Glutamatergic neuron (in vitro differentiated cells): ENCODE data around the gene RPL12. TPM values are rescaled to one million over a fixed set of nuclear protein-coding genes. Genes with fewer than 3 reads are reported as not detected.

Source experiments
- DNase-seq: peaks from one replicate; pipeline ENCODE4 v3.0.0; 2022
- H3K27ac Mint-ChIP-seq: one replicate; pipeline ENCODE4 v1.8.0; 2020; ENCODE audit warnings: mild to moderate bottlenecking, mixed read lengths, inconsistent platforms; ENCODE audit not compliant: unreplicated experiment
- H3K27me3 Mint-ChIP-seq: one replicate; pipeline ENCODE4 v1.8.0; 2020; ENCODE audit warnings: mild to moderate bottlenecking, moderate library complexity, mixed read lengths, inconsistent platforms; ENCODE audit not compliant: unreplicated experiment
- H3K36me3 Mint-ChIP-seq: one replicate; pipeline ENCODE4 v1.8.0; 2020; ENCODE audit warnings: mild to moderate bottlenecking, mixed read lengths, inconsistent platforms; ENCODE audit not compliant: unreplicated experiment
- H3K4me1 Mint-ChIP-seq: one replicate; pipeline ENCODE4 v1.8.0; 2020; ENCODE audit warnings: mild to moderate bottlenecking, low read depth, mixed read lengths, inconsistent platforms; ENCODE audit not compliant: unreplicated experiment
- H3K4me3 Mint-ChIP-seq: one replicate; pipeline ENCODE4 v1.8.0; 2020; ENCODE audit warnings: mild to moderate bottlenecking, mixed read lengths, inconsistent platforms; ENCODE audit not compliant: unreplicated experiment
- H3K9me3 Mint-ChIP-seq: one replicate; pipeline ENCODE4 v1.8.0; 2020; ENCODE audit warnings: mild to moderate bottlenecking, moderate library complexity, mixed read lengths, inconsistent platforms; ENCODE audit not compliant: unreplicated experiment
- total RNA-seq: library from RNA; stranded (reverse); fragmentation: NEBNext Ultra II Directional; extraction: Animal tissue kit (Norgen Biotek cat#: 25700); gene quantifications from one replicate; pipeline ENCODE4 v1.2.1, GENCODE V29; 2021; ENCODE audit not compliant: unreplicated experiment
- TF ChIP-seq, protein P1 (sequence below): fragments of 200-600 bp; sonication (generic); IDR thresholded peaks from one replicate; pipeline ENCODE4 v1.5.0; 2021; ENCODE audit not compliant: partially characterized antibody, unreplicated experiment

RPL12 gene
- total RNA-seq, 1 donor from 2014 or later: 475 TPM

DNA sequence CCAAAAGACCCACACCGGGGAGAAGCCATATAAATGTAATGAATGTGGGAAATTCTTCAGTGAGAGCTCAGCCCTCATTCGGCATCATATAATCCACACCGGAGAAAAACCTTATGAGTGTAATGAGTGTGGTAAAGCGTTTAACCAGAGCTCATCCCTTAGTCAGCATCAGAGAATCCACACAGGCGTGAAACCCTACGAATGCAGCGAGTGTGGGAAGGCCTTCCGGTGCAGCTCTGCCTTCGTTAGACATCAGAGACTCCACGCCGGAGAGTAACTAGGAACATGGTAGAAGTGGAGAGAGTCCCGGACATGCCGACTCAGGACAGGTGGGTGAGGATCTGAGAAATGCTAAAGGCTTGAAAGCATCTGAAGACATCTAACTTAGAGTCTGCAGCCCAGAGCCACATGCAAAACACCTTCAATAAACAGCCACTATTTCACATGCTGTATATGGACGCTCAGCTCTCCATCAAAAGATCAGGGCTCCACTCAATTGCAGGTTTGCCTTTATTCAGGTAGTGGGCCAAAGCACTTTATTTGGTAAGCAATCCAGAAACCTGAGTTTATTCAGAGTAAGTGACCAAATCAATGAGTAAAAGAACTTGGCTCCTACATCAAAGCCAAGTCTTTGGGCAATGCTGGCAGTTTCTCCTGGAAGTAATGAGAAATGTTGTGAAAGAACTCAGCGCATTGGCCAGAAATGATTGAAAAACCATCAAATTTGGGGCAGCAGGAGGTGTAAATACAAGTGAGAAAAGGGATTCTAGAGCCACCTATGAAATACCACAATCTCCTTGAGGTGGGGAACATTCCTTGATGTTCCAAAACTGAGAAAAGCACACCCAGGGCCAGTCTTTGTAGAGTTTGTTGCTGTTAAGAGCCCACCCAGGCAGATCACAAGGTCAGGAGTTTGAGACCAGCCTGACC is 6.0 kb downstream of the RPL12 start:
- DNase-seq: no peak
- peaks cover 14% of the 10 kb centered on the region for H3K9me3 Mint-ChIP-seq
- H3K36me3 Mint-ChIP-seq: peaks cover 22% of the 10 kb centered on the region
- TF ChIP-seq, protein P1, sequence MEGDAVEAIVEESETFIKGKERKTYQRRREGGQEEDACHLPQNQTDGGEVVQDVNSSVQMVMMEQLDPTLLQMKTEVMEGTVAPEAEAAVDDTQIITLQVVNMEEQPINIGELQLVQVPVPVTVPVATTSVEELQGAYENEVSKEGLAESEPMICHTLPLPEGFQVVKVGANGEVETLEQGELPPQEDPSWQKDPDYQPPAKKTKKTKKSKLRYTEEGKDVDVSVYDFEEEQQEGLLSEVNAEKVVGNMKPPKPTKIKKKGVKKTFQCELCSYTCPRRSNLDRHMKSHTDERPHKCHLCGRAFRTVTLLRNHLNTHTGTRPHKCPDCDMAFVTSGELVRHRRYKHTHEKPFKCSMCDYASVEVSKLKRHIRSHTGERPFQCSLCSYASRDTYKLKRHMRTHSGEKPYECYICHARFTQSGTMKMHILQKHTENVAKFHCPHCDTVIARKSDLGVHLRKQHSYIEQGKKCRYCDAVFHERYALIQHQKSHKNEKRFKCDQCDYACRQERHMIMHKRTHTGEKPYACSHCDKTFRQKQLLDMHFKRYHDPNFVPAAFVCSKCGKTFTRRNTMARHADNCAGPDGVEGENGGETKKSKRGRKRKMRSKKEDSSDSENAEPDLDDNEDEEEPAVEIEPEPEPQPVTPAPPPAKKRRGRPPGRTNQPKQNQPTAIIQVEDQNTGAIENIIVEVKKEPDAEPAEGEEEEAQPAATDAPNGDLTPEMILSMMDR: no peak
- peaks cover 6% of the 10 kb centered on the region for H3K27me3 Mint-ChIP-seq
- H3K4me3 Mint-ChIP-seq: no peak overlapping the region
- no peak overlapping the region for H3K27ac Mint-ChIP-seq
- H3K4me1 Mint-ChIP-seq: peaks cover 9% of the 10 kb centered on the region

DNA sequence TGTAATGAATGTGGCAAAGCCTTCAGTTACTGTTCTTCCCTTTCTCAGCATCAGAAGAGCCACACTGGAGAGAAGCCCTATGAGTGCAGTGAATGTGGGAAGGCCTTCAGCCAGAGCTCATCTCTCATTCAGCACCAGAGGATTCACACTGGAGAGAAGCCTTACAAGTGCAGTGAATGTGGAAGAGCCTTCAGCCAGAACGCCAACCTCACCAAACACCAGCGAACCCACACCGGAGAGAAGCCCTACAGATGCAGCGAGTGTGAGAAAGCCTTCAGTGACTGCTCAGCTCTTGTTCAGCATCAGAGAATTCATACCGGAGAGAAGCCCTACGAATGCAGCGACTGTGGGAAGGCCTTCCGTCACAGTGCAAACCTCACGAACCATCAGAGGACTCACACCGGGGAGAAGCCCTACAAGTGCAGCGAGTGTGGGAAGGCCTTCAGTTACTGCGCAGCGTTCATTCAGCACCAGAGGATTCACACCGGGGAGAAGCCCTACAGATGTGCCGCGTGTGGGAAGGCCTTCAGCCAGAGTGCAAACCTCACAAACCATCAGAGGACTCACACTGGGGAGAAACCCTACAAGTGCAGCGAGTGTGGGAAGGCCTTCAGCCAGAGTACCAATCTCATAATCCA is 6.8 kb downstream of the RPL12 start:
- Mint-ChIP-seq H3K4me1 (peaks cover 5% of the 10 kb centered on the region), H3K4me3 (no peak overlapping the region), H3K36me3 (peaks cover 24% of the 10 kb centered on the region), H3K27me3 (peaks cover 4% of the 10 kb centered on the region), H3K9me3 (peaks cover 11% of the 10 kb centered on the region), H3K27ac (no peak overlapping the region)
- no peak for DNase-seq
- TF ChIP-seq, protein P1: no peak

DNA sequence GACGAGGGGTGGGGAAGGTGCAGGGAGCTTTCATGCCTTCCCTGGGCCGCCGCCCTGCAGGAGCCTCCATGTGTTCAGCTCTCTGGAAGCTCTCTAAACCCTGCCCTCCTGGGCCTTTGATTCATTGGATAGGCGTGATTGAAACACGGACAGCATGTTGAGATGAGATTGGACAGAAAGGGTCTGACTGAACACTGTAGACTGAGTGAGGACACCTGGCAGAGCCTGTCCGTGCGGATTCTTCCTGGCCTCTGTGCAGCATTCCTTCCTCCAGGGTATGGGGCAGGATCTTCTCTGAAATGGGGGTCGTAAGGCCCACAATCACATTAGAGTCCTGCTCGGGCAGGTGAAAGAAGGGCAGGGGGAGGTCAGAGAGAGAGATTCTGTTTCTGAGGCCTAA is 12.8 kb downstream of the RPL12 start:
- Mint-ChIP-seq H3K4me1 (no peaks in the 10 kb centered on the region), H3K36me3 (peaks cover 15% of the 10 kb centered on the region), H3K27me3 (peaks cover 4% of the 10 kb centered on the region), H3K27ac (no peak overlapping the region), H3K9me3 (peaks cover 1% of the 10 kb centered on the region), H3K4me3 (no peak overlapping the region)
- no peak for DNase-seq
- TF ChIP-seq, protein P1: no peak

DNA sequence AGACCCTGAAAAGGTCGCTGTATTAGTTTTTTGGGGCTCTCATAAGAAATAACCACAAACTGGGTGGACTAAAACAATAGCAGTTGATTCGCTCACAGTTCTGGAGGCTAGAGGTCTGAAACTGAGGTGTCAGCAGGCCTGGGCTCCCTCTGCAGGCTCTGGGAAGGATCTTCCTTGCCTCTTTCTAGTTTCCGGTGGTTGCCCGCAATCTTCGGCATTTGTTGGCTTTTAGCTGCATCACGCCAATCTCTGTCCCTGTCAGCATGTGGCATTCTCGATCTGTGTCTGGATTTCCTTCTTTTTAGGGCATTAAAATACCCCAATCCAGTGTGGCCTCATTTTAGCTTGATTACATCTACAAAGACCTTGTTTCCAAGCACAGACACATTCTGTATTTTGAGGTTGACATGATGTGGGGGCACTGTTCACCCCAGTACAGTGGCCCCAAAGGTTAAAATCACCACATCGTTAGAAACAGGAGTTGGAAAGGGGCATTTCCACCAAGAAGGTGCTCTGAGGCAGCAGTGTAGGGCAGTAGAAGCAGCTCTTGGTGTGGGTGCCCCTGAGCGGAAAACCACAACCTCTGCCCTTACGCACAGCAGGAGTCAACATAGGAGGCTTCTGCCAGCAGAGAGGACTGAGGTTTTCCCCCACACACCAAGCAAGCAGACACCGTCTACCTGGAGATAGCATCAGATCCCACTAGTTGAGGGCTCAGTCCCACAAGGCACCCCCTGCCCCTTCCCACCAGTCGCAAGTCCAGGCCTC is 13.5 kb downstream of the RPL12 start:
- H3K27me3 Mint-ChIP-seq: peaks cover 4% of the 10 kb centered on the region
- H3K4me3 Mint-ChIP-seq: no peak overlapping the region
- DNase-seq: no peak
- H3K4me1 Mint-ChIP-seq: no peaks in the 10 kb centered on the region
- TF ChIP-seq, protein P1: no peak
- H3K9me3 Mint-ChIP-seq: peaks cover 1% of the 10 kb centered on the region
- peaks cover 15% of the 10 kb centered on the region for H3K36me3 Mint-ChIP-seq
- no peak overlapping the region for H3K27ac Mint-ChIP-seq
